ENCODE measurements around the gene SHB.

The SHB gene

GRCh38 chr9:37926737-37927118 is 142.3 kb downstream of the SHB start:
- DNase-seq, result no peak

GRCh38 chr9:37925786-37926736 is 143.0 kb downstream of the SHB start:
- DNase-seq, result no peak

GRCh38 chr9:37925006-37925405 is 144.0 kb downstream of the SHB start:
- no peak for DNase-seq

GRCh38 chr9:37924538-37924937 is 144.5 kb downstream of the SHB start:
- DNase-seq, result no peak

GRCh38 chr9:37923796-37924427 is 145.1 kb downstream of the SHB start:
- DNase-seq, result no peak

GRCh38 chr9:37923118-37923795 is 145.8 kb downstream of the SHB start:
- DNase-seq, result no peak

- DNase-seq, result no peak
Measured at GRCh38 chr9:37922363-37923117, 146.5 kb downstream of the SHB start.

GRCh38 chr9:37921546-37922300 is 147.3 kb downstream of the SHB start:
- DNase-seq, result no peak

- DNase-seq, result no peak
Measured at GRCh38 chr9:37921168-37921510, 147.9 kb downstream of the SHB start.

- DNase-seq, result no peak
Measured at GRCh38 chr9:37920471-37921167, 148.4 kb downstream of the SHB start.

GRCh38 chr9:37919956-37920335 is 149.1 kb downstream of the SHB start:
- DNase-seq, result no peak

- no peak for DNase-seq
Measured at GRCh38 chr9:37919246-37919955, 149.6 kb downstream of the SHB start.

GRCh38 chr9:37918665-37919170 is 150.3 kb downstream of the SHB start:
- no peak for DNase-seq

GRCh38 chr9:37917801-37918664 is 151.0 kb downstream of the SHB start:
- no peak for DNase-seq

GRCh38 chr9:37917313-37917731 is 151.7 kb downstream of the SHB start:
- DNase-seq, result no peak

- DNase-seq, result no peak
Measured at GRCh38 chr9:37916471-37917312, 152.3 kb downstream of the SHB start.

- no peak for DNase-seq
Measured at GRCh38 chr9:37915911-37916470, 153.0 kb downstream of the SHB start.

- no peak for DNase-seq
Measured at GRCh38 chr9:37914701-37915358, 154.2 kb downstream of the SHB start.

Data from DMS 273 treated with DMSO at 0.1 percent for 48 hours (cell line).